Stimulated activated CD8-positive, alpha-beta memory T cell treated with anti-CD3 and anti-CD28 coated beads, Interleukin-12 subunit alpha, Interleukin-12 subunit beta, amount 100 ng/mL, for 24 hours (primary cell): Measurements from ENCODE around the gene MIF4GD.
"Not testable (repeated sequence)": the region's sequence is repeated elsewhere in the genome, so short reads cannot be mapped to it uniquely, and the experiment has no call there.

Experiments used
- DNase-seq: peaks from one replicate; pipeline ENCODE4 v3.0.0-alpha.2; 2020; ENCODE audit errors: extremely low read depth

Gene MIF4GD

GRCh38 chr17:75260641-75261335, 10.2 kb downstream of the MIF4GD start:
- no peak for DNase-seq

GRCh38 chr17:75257228-75257627, 13.8 kb downstream of the MIF4GD start:
- DNase-seq = not testable (repeated sequence)

- not testable (repeated sequence) for DNase-seq
Observed at GRCh38 chr17:75255954-75256698, 14.9 kb downstream of the MIF4GD start.

GRCh38 chr17:75252039-75252816, 18.8 kb downstream of the MIF4GD start:
- DNase-seq = no peak

GRCh38 chr17:75250009-75250471, 21.0 kb downstream of the MIF4GD start:
- peak; percentile 57 for DNase-seq

GRCh38 chr17:75249564-75249963, 21.5 kb downstream of the MIF4GD start:
- no peak for DNase-seq

GRCh38 chr17:75246404-75246803, 24.6 kb downstream of the MIF4GD start:
- DNase-seq = no peak

GRCh38 chr17:75245011-75245410, 26.0 kb downstream of the MIF4GD start:
- no peak for DNase-seq

- DNase-seq = no peak
Observed at GRCh38 chr17:75244133-75244866, 26.7 kb downstream of the MIF4GD start.

- no peak for DNase-seq
Observed at GRCh38 chr17:75242461-75243042, 28.5 kb downstream of the MIF4GD start.

GRCh38 chr17:75241996-75242460, 29.0 kb downstream of the MIF4GD start:
- DNase-seq = no peak

- no peak for DNase-seq
Observed at GRCh38 chr17:75241502-75241901, 29.5 kb downstream of the MIF4GD start.

- no peak for DNase-seq
Observed at GRCh38 chr17:75241143-75241430, 29.9 kb downstream of the MIF4GD start.

GRCh38 chr17:75240394-75241142, 30.5 kb downstream of the MIF4GD start:
- no peak for DNase-seq

GRCh38 chr17:75239778-75240393, 31.1 kb downstream of the MIF4GD start:
- no peak for DNase-seq

GRCh38 chr17:75239214-75239613, 31.8 kb downstream of the MIF4GD start:
- DNase-seq = no peak

GRCh38 chr17:75238684-75239191, 32.3 kb downstream of the MIF4GD start:
- DNase-seq = no peak

- no peak for DNase-seq
Observed at GRCh38 chr17:75238020-75238580, 32.9 kb downstream of the MIF4GD start.

GRCh38 chr17:75237100-75238014, 33.7 kb downstream of the MIF4GD start:
- no peak for DNase-seq
